IPS-20b (cell line): ENCODE data around the gene STAG3.
"Not testable (repeated sequence)": the region's sequence is repeated elsewhere in the genome, so short reads cannot be mapped to it uniquely, and the experiment has no call there.

Source experiments
- H3K27ac ChIP-seq: one replicate; pipeline ENCODE4 v1.5.1; 2013; ENCODE audit warnings: low read length
- H3K27me3 ChIP-seq: 2 replicates; pipeline ENCODE4 v1.6.1; 2013; ENCODE audit warnings: mild to moderate bottlenecking, low read length, inconsistent platforms; ENCODE audit not compliant: insufficient read depth
- H3K36me3 ChIP-seq: 2 replicates; pipeline ENCODE4 v1.6.1; 2013; ENCODE audit warnings: low read depth, mild to moderate bottlenecking, inconsistent platforms, low read length, moderate library complexity; ENCODE audit not compliant: insufficient read depth
- H3K4me1 ChIP-seq: 2 replicates; pipeline ENCODE4 v1.6.1; 2013; ENCODE audit warnings: mild to moderate bottlenecking, control low read depth, inconsistent platforms, low read length, moderate library complexity; ENCODE audit not compliant: insufficient read depth
- H3K4me3 ChIP-seq: 2 replicates; pipeline ENCODE4 v1.5.1; 2013; ENCODE audit warnings: mild to moderate bottlenecking, low read length, inconsistent platforms
- H3K9ac ChIP-seq: 2 replicates; pipeline ENCODE4 v1.6.1; 2013; ENCODE audit warnings: low read depth, mild to moderate bottlenecking, inconsistent platforms, low read length, moderate library complexity
- H3K9me3 ChIP-seq: 2 replicates; pipeline ENCODE4 v1.6.1; 2013; ENCODE audit warnings: mild to moderate bottlenecking, low read depth, low read length, inconsistent platforms; ENCODE audit not compliant: insufficient read depth

STAG3 gene

GRCh38 chr7:100146350-100146749, 31.4 kb upstream of the STAG3 start:
- H3K27me3 ChIP-seq, H3K4me1 ChIP-seq, H3K27ac ChIP-seq, H3K36me3 ChIP-seq, H3K4me3 ChIP-seq, H3K9ac ChIP-seq, H3K9me3 ChIP-seq: not testable (repeated sequence)

DNA sequence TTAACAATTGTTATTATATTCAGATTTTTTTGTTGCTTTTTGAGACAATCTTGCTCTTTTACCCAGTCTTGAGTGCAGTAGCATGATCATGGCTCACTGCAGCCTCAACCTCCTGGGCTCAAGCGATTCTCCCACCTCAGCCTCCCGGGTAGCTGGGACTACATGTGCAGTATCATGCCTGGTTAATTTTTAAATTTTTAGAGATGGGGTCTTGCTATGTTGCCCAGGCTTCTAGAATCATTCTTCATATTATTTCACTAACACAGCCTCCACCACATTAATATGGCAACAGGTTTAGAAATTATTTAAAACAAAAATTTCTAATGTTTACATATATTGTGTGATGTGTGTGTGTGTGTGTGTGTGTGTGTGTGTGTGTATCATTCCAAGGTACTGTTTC, 30.4 kb upstream of the STAG3 start:
- H3K9ac ChIP-seq: no peak overlapping the region
- H3K9me3 ChIP-seq: no peaks in the 10 kb centered on the region
- H3K27ac ChIP-seq: no peak overlapping the region
- H3K27me3 ChIP-seq: no peaks in the 10 kb centered on the region
- H3K36me3 ChIP-seq: peaks cover 15% of the 10 kb centered on the region
- H3K4me1 ChIP-seq: peaks cover 4% of the 10 kb centered on the region; the same call in 1 of the 2 replicates
- H3K4me3 ChIP-seq: no peak overlapping the region

- Histone ChIP-seq H3K4me3 (peak overlapping the region; percentile 41; the same call in 1 of the 2 replicates), H3K9ac (peak overlapping the region; percentile 48; the same call in 1 of the 2 replicates), H3K4me1 (peaks cover 4% of the 10 kb centered on the region; the same call in 1 of the 2 replicates), H3K36me3 (peaks cover 24% of the 10 kb centered on the region), H3K9me3 (no peaks in the 10 kb centered on the region), H3K27me3 (no peaks in the 10 kb centered on the region), H3K27ac (peak overlapping the region; percentile 6)
Observed at GRCh38 chr7:100148225-100148558, 29.5 kb upstream of the STAG3 start.

DNA sequence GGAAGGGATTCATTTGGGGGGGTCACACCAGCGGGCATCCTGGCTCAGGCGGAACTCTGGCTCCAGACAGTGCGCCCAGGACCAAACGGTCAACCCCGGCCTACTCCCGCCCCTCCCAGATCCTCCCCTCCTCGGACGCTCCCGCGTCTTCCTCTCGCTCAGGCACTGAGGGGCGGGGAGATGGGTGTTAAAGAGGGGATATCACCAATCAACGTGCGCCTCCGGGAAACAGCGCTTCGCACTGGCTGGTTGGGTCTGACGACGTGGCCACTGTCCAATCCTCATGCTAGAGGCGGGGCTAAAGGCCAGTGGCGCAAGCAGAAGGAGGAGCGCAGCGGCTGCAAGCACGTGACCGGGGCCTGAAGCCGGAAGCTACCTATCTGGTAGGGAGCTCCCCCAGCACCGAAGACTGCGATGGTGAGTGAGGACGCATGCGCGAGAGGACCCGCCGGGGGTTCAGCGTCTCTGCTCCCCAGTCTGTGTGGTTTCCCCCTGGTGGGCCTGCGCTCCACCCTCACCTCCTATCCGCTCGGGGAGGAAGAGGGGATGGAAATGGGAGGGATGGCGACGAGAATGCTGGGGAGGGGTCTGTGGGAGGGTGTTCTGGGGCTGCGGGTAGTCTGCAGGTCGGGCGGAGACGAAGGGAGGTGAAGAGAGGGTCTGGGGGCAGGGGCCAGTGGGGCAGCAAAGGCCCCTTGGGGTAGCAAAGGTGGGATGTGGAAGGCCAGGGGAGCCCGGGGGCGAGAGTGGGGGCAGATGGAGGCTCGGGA, 29.0 kb upstream of the STAG3 start, which contains the start of gene LAMTOR4:
Gene LAMTOR4, plus strand, starts transcription at position 360 of the 770 bp plus-strand sequence. Its CDS starts 55 bp downstream, at position 415.
- Histone ChIP-seq H3K4me3 (peak within 1 kb of the TSS; percentile 96), H3K9me3 (no peaks in the 10 kb centered on the region), H3K9ac (peak within 1 kb of the TSS; percentile 94), H3K27ac (peak within 1 kb of the TSS; percentile 82), H3K27me3 (no peaks in the 10 kb centered on the region), H3K36me3 (peaks cover 29% of the 10 kb centered on the region), H3K4me1 (peaks cover 4% of the 10 kb centered on the region; the same call in 1 of the 2 replicates)

- peaks cover 11% of the 10 kb centered on the region; the same call in 1 of the 2 replicates for H3K4me1 ChIP-seq
- no peak overlapping the region for H3K9ac ChIP-seq
- H3K4me3 ChIP-seq: no peak overlapping the region
- H3K36me3 ChIP-seq: peaks cover 62% of the 10 kb centered on the region
- H3K27ac ChIP-seq: no peak overlapping the region
- no peaks in the 10 kb centered on the region for H3K27me3 ChIP-seq
- no peaks in the 10 kb centered on the region for H3K9me3 ChIP-seq
Observed at GRCh38 chr7:100152404-100152803, 25.3 kb upstream of the STAG3 start.

DNA sequence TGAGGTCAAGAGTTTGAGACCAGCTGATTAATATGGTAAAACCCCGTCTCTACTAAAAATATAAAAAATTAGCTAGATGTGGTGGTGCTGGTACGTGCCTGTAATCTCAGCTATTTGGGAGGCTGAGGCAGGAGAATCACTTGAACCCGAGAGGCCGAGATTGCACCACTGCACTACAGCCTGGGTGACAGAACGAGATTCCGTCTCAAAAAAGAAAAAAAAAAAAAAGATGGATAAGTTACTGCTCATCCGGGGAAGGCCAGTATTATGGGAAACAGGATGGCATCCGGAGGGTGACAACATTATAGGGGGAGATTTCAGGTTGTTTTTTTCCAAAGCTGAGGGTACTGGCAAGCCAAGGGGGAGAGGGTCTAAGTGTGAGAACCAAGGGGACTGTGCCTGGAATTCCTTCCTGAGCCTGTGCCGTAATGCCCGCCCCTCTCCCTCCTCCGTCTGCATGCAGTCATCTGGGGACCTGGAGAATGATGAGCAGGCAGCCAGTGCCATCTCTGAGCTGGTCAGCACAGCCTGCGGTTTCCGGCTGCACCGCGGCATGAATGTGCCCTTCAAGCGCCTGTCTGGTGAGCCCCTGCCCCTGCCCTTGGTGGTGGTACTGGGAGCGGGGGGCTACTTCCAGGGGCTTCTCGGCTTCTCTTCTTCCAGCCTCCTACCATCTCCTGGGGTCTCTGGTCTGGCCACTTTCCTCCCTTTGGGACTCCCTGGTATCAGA, 24.6 kb upstream of the STAG3 start:
- Histone ChIP-seq H3K4me3 (no peak overlapping the region), H3K27me3 (no peaks in the 10 kb centered on the region), H3K9me3 (no peaks in the 10 kb centered on the region), H3K27ac (no peak overlapping the region), H3K9ac (no peak overlapping the region), H3K4me1 (peaks cover 14% of the 10 kb centered on the region; the same call in 1 of the 2 replicates), H3K36me3 (peaks cover 62% of the 10 kb centered on the region)

GRCh38 chr7:100153708-100154535, 23.8 kb upstream of the STAG3 start:
- Histone ChIP-seq H3K36me3 (peaks cover 62% of the 10 kb centered on the region), H3K9ac (no peak overlapping the region), H3K27me3 (no peaks in the 10 kb centered on the region), H3K4me3 (no peak overlapping the region), H3K9me3 (no peaks in the 10 kb centered on the region), H3K27ac (no peak overlapping the region), H3K4me1 (peaks cover 14% of the 10 kb centered on the region; the same call in 1 of the 2 replicates)

- H3K27me3 ChIP-seq: no peaks in the 10 kb centered on the region
- no peak overlapping the region for H3K4me3 ChIP-seq
- H3K27ac ChIP-seq: no peak overlapping the region
- no peak overlapping the region for H3K9ac ChIP-seq
- no peaks in the 10 kb centered on the region for H3K9me3 ChIP-seq
- H3K36me3 ChIP-seq: peaks cover 62% of the 10 kb centered on the region
- H3K4me1 ChIP-seq: peaks cover 14% of the 10 kb centered on the region; the same call in 1 of the 2 replicates
Observed at GRCh38 chr7:100154651-100155491, 22.8 kb upstream of the STAG3 start.

GRCh38 chr7:100155553-100156317, 22.0 kb upstream of the STAG3 start:
- no peak overlapping the region for H3K9ac ChIP-seq
- H3K4me3 ChIP-seq: no peak overlapping the region
- H3K36me3 ChIP-seq: peaks cover 56% of the 10 kb centered on the region
- H3K9me3 ChIP-seq: no peaks in the 10 kb centered on the region
- no peaks in the 10 kb centered on the region for H3K27me3 ChIP-seq
- 0 out of 2 replicates have a peak, but pooled peaks cover 9% of the 10 kb centered on the region for H3K4me1 ChIP-seq
- no peak overlapping the region for H3K27ac ChIP-seq

DNA sequence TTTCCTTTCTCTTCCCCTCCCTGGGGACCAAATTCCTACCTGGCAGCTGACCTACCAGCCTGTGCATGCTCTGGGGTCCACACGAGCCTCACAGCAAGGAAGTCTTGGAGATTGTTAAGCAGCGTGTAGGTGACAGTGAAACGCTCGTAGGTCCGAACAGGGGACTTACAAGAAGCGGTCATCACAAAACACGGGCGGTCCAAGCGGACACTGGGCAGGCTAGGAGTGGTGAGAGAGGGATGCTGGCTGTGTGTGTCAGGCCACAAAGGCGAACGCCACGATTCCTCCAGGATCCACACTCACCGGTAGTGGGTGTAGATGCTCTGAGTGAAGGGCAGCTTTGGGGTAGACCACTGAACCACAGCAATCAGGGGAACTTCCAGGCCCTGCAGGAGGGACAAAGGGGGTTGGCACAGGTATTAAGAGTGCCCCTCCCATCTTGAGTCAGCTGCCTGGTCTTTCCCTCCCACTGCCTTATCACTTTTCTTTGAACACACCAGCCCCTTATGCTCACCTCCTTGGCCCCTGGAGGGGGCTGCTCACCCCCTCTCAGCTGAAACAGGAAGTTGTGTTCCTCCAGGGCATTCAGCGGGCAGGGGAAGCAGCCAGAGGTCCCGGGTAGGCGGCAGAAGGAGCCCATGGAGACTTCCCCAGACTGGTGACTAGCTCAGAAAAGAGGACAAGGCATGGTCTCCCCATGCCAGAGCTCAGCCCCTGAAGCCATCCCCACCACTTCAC, 21.2 kb upstream of the STAG3 start:
- no peak overlapping the region for H3K27ac ChIP-seq
- H3K9ac ChIP-seq: peak overlapping the region; percentile 72; the same call in 1 of the 2 replicates
- peaks cover 55% of the 10 kb centered on the region for H3K36me3 ChIP-seq
- H3K4me1 ChIP-seq: 0 out of 2 replicates have a peak, but pooled peaks cover 9% of the 10 kb centered on the region
- no peaks in the 10 kb centered on the region for H3K9me3 ChIP-seq
- no peaks in the 10 kb centered on the region for H3K27me3 ChIP-seq
- H3K4me3 ChIP-seq: no peak overlapping the region
